ENCODE data around the gene CHRND. TPM values are rescaled to one million over a fixed set of nuclear protein-coding genes. Genes with fewer than 3 reads are reported as not detected.

The CHRND gene
- total and polyA plus RNA-seq, 2 of the 13 experiments (the other 11 are each of a cell fraction or from before 2014, with no cell fraction given): 0.18 TPM; not detected in 1

GRCh38 chr2:232515639-232516038, 10.3 kb upstream of the CHRND start (continued):
- TF ChIP-seq FOXP4 (CRISPR knock-in tag; IDR thresholded peaks at IDR 0.05) (no peak), CSRNP1 (CRISPR knock-in tag; IDR thresholded peaks at IDR 0.05) (no peak), DMTF1 (CRISPR knock-in tag; IDR thresholded peaks at IDR 0.05) (no peak), SNAPC5 (CRISPR knock-in tag; IDR thresholded peaks at IDR 0.05; ENCODE audit: borderline replicate concordance) (no peak), MAX (IDR thresholded peaks at IDR 0.05) (no peak), HNRNPK (IDR thresholded peaks at IDR 0.05; ENCODE audit: low read depth, low read length, poor library complexity, severe bottlenecking) (no peak), CBX5 (CRISPR knock-in tag; IDR thresholded peaks at IDR 0.05; ENCODE audit: borderline replicate concordance) (no peak), ZNF30 (CRISPR knock-in tag; IDR thresholded peaks at IDR 0.05) (no peak), BCL6 (CRISPR knock-in tag; IDR thresholded peaks at IDR 0.05) (no peak), REPIN1 (CRISPR knock-in tag; IDR thresholded peaks at IDR 0.05; ENCODE audit: borderline replicate concordance, low read depth) (no peak), FUBP1 (CRISPR knock-in tag; IDR thresholded peaks at IDR 0.05; ENCODE audit: borderline replicate concordance) (no peak)
